Cardiac muscle cell (in vitro differentiated cells and primary cell): Measurements from ENCODE around the gene PACS2. TPM values are rescaled to one million over a fixed set of nuclear protein-coding genes. Genes with fewer than 3 reads are reported as not detected.

ENCODE experiments used
- DNase-seq, 2 donors: peaks; one replicate each; pipeline versions ENCODE4 v3.0.0 to v3.0.0-alpha.2; 2010 to 2017; ENCODE audit warnings: low read depth in 1 of 2, low spot score in 1 of 2
- H3K27ac ChIP-seq: fragments of 200-600 bp; sonication (generic); 2 replicates; pipeline ENCODE4 v1.5.1; 2016
- H3K27me3 ChIP-seq: fragments of 200-600 bp; sonication (generic); 2 replicates; pipeline ENCODE4 v1.6.0; 2016; ENCODE audit warnings: control low read depth
- H3K36me3 ChIP-seq: fragments of 200-600 bp; sonication (generic); 2 replicates; pipeline ENCODE4 v1.5.1; 2016; ENCODE audit warnings: control low read depth
- H3K4me1 ChIP-seq: fragments of 200-600 bp; sonication (generic); 2 replicates; pipeline ENCODE4 v1.8.1; 2017; ENCODE audit warnings: low read depth, mild to moderate bottlenecking, mixed run types
- H3K4me3 ChIP-seq: fragments of 200-600 bp; sonication (generic); 2 replicates; pipeline ENCODE4 v1.5.1; 2016; ENCODE audit warnings: mild to moderate bottlenecking
- H3K9me3 ChIP-seq: fragments of 200-600 bp; sonication (generic); 2 replicates; pipeline ENCODE4 v1.5.1; 2017; ENCODE audit warnings: low read depth, mild to moderate bottlenecking, control low read depth
- CTCF ChIP-seq: IDR thresholded peaks from 2 replicates; pipeline ENCODE4 v1.5.1; 2012; ENCODE audit warnings: low read depth, mild to moderate bottlenecking, low read length
- polyA plus RNA-seq: library from polyadenylated mRNA; unstranded; fragments of >200 nt; fragmentation: Nextera tagmentation; extraction: Ambion mirVana; gene quantifications from 2 replicates; pipeline ENCODE4 v1.2.1, GENCODE V29; 2016
- total RNA-seq: library from RNA; depleted of rRNA; stranded (reverse); fragments of >200 nt; gene quantifications from 2 replicates; pipeline ENCODE4 v1.2.3, GENCODE V29; 2016

PACS2 gene
- total and polyA plus RNA-seq, 2 experiments from 2014 or later: 66.1 to 144 TPM

DNA sequence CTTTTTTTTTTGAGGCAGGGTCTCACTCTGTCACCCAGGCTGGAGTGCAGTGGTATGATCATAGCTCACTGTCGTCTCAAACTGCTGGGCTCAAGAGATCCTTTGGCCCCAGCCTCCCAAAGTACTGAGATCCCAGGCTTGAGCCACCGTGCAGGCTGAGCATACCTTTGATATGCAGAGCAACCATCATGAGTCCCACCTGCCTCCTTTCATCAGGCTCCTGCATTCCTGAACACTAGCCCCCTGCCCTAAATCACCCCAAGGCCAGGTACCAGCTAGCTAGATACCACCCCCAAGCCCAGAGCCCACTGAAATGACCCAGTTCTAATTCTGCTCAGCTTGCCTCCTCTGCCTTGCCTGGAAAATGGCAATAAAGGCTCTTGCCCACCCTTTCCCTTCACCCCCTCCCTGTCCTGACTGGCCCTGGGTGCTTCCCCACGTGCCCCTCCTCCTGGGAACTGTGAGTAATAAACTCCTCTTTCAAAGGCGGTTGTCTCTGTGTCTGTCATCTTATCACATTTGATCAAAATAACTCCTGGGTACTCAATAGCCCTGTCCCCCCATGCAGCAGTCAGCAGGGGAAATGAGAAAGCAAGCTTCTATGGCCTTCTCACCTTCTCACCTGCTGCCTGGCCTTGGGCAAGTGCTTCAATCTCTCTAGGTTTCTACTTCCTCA is 7.4 kb upstream of the PACS2 start:
- Histone ChIP-seq H3K4me3 (no peak overlapping the region), H3K27me3 (no peaks in the 10 kb centered on the region), H3K4me1 (peaks cover 7% of the 10 kb centered on the region), H3K36me3 (no peaks in the 10 kb centered on the region), H3K9me3 (no peaks in the 10 kb centered on the region), H3K27ac (no peak overlapping the region)
- DNase-seq: no peak
- TF ChIP-seq CTCF: no peak

GRCh38 chr14:105309371-105309770 is 5.2 kb upstream of the PACS2 start:
- Histone ChIP-seq H3K4me3 (no peak overlapping the region), H3K9me3 (no peaks in the 10 kb centered on the region), H3K27ac (no peak overlapping the region), H3K4me1 (peaks cover 9% of the 10 kb centered on the region), H3K27me3 (no peaks in the 10 kb centered on the region), H3K36me3 (no peaks in the 10 kb centered on the region)
- no peak for TF ChIP-seq CTCF
- no peak for DNase-seq

GRCh38 chr14:105311838-105312237 is 2.7 kb upstream of the PACS2 start:
- Histone ChIP-seq H3K4me3 (no peak overlapping the region), H3K27ac (peak overlapping the region; percentile 61), H3K9me3 (no peaks in the 10 kb centered on the region), H3K4me1 (peaks cover 9% of the 10 kb centered on the region), H3K27me3 (no peaks in the 10 kb centered on the region), H3K36me3 (no peaks in the 10 kb centered on the region)
- DNase-seq: peak in 1 of 2 donors; percentile 71
- no peak for TF ChIP-seq CTCF

GRCh38 chr14:105312973-105313372 is 1.6 kb upstream of the PACS2 start:
- H3K9me3 ChIP-seq: no peaks in the 10 kb centered on the region
- TF ChIP-seq CTCF: no peak
- H3K4me1 ChIP-seq: peaks cover 9% of the 10 kb centered on the region
- no peaks in the 10 kb centered on the region for H3K27me3 ChIP-seq
- H3K36me3 ChIP-seq: no peaks in the 10 kb centered on the region
- peak overlapping the region; percentile 49 for H3K27ac ChIP-seq
- no peak overlapping the region for H3K4me3 ChIP-seq
- no peak for DNase-seq

- H3K36me3 ChIP-seq: no peaks in the 10 kb centered on the region
- H3K27me3 ChIP-seq: no peaks in the 10 kb centered on the region
- peak; percentile 34 to 63 for DNase-seq
- peaks cover 9% of the 10 kb centered on the region for H3K4me1 ChIP-seq
- H3K27ac ChIP-seq: peak overlapping the region; percentile 49
- no peaks in the 10 kb centered on the region for H3K9me3 ChIP-seq
- H3K4me3 ChIP-seq: peak overlapping the region; percentile 52
- TF ChIP-seq CTCF: no peak
Measured at GRCh38 chr14:105313381-105314286, 914 bp upstream of the PACS2 start.
